GDM1 (cell line): Measurements from ENCODE around the gene ZBTB5.
"Not testable (repeated sequence)": the region's sequence is repeated elsewhere in the genome, so short reads cannot be mapped to it uniquely, and the experiment has no call there.

Experiments used
- DNase-seq: peaks from one replicate; lab custom pipeline; 2025; lab: John Stamatoyannopoulos, UW

ZBTB5 gene, protein sequence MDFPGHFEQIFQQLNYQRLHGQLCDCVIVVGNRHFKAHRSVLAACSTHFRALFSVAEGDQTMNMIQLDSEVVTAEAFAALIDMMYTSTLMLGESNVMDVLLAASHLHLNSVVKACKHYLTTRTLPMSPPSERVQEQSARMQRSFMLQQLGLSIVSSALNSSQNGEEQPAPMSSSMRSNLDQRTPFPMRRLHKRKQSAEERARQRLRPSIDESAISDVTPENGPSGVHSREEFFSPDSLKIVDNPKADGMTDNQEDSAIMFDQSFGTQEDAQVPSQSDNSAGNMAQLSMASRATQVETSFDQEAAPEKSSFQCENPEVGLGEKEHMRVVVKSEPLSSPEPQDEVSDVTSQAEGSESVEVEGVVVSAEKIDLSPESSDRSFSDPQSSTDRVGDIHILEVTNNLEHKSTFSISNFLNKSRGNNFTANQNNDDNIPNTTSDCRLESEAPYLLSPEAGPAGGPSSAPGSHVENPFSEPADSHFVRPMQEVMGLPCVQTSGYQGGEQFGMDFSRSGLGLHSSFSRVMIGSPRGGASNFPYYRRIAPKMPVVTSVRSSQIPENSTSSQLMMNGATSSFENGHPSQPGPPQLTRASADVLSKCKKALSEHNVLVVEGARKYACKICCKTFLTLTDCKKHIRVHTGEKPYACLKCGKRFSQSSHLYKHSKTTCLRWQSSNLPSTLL

DNA sequence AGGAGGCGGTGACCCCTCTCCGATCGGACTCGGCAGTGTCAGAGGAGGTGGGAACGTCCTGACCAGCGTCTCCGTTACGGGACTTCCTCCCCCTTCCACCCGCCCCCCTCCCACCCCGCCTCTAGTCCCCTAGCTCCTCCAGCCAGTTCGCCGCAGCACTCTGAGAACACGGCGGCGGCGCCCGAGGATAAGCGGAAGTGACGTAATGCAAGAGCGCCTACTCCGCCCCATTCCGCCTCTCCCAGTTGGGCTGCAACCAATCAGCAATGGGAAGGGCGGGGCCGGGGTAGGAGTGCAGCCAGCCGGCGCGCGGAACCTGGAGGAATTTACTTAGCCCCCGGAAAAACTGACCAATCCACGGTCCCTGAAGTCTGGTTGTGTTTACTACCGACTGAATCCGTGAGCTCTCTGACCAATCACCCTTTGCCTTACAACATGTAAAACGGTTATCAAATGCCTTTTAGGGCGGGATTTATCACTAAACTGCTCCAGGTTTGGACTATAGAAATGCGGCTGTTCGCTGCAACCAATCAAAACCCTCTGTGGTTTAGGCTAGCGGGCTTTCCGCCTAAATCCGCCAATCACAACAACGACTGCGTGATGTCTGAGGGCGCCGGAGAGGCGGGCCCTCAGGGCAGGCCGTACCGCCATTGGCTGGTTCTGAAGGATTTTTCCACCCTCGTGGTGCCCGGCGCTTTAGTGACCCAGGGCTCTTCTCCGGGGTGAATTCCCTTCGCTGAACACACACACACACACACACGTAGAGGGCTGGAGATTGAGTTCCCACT lies at the start of gene ZBTB5:
Gene ZBTB5, minus strand, starts transcription at position 202 of the 788 bp plus-strand sequence. CDS start 22,899 bp downstream, outside the sequence.
- DNase-seq = peak; percentile 100

DNA sequence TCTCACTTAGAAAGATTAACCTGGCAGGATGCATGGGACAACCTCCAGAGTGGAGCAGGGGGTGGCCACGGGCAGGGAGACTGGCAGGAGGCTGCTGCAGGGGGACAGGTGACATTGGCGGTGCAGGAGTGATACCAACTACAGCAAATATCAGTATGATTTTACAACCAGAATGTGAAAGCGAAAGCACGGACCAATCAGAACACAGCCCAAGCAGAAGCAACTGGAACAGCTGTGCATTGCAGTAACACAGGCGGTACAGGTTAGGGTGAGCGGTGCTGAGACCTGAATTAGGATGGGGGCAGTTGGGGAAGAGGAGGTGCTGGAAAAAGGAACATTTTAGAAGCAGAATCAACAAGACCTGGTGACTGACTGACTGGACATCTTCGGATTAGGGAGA lies 49.7 kb upstream of the ZBTB5 start:
- no peak for DNase-seq

DNA sequence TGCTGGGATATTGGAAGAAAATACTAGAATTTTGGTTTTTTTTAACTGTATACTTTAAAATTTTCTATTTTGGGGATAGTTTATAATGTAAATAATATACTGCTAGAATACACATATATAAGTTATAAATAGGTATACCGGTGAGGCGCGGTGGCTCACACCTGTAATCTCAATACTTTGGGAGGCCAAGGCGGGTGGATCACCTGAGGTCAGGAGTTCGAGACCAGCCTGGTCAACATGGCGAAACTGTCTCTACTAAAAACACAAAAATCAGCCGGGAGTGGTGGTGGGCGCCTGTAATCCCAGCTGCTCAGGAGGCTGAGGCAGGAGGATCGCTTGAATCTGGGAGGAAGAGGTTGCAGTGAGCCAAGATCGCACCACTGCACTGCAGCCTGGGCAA lies 49.2 kb upstream of the ZBTB5 start:
- DNase-seq = not testable (repeated sequence)

DNA sequence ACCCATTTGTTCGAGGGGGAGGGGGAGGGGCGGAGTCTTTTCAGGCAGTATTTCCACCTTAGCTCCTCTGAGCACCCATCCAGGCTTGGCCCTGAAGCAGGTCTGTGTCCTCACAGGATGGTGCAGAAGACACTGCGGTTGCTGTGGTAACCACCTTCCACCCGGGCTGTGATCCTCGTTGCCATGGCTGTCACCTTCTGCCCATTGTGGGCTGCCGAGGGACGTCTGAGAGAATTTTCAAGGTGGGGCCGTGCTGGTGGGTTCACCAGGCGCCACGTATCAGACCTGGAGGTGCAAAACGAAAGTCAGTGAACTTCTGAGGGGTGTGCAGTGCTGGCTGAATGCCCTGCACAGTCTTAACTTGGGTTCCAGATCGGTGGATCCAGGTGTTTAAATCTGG lies 47.2 kb upstream of the ZBTB5 start:
- DNase-seq = no peak

DNA sequence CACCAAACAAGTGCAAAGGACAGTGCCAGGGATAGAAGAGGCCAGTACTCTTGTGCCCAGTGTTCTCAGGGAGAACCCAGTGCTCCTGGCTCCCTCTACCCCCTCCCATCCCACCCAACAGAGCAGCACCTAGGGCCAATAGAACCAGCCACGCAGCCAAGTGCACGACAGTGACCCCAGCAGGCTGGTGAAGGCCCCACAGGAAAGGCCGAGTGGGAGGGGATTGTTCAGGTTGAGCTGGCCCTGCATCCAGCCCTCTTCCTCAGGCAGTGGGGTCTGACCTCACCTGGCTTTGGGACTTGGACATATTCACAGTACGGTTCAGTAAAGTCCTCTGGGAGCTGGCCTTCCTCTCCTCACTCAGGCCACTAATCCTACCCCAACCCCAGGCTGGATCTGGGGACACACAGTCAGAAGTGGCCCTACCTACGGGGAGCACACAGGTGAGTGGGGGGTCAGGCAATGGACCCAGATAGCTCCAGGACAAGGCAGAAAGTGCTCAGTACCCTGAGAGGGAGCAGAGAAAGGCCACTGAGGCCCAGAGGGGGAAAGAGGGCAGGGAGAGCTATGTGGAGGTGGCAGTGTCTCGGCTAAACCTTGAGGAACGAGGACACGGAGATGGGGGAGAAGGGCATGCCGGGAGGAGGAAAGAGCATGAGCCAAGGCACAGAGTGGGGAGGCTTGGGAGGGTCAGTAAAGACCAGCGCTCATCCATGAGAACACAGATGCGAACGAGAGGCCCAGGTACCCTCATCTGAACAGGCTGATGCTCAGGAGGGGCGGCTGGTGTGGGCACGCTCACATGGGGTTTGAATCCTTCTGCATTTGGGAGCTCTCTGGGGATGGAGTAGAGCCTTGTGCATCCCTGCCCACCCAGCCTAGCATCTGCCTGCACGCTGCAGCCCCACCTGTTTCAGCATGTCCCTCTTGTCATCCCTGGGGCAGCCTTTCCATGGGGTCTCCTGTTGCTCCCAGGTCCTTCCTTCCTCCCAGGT lies 46.1 kb upstream of the ZBTB5 start:
- no peak for DNase-seq

DNA sequence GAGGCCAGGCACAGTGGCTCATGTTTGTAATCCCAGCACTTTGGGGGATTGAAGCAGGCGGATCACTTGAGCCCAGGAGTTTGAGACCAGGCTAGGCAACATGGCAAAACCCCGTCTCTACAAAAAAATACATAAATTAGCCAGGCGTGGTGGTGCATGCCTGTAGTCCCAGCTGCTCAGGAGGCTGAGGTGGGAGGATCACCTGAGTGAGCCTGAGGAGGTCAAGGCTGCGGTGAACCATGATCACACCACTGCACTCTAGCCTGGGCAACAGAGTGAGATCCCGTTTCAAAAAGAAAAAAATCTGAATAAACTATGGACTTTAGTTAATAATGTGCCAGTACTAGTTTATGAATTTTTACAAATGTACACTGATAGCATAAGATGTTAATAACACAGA lies 44.8 kb upstream of the ZBTB5 start:
- DNase-seq = not testable (repeated sequence)

DNA sequence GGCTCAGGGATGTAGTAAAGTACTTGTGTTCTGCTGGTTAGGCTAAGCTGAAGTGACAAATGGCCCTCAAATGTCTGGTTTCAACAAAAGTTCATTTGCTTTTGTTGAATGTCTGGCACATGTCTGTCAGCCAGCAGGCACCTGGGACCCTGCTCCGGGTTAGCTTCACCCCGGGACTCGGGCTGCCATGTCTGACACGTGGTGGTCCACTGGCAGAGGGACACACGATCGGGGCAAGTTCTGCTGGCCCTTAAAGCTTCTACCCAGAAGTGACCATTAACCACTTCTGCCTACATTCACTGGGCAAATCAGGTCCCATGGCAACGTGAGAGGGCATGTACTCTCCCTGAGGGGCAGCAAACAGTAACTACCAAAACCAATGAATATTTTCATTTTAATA lies 44.3 kb upstream of the ZBTB5 start:
- DNase-seq = no peak

DNA sequence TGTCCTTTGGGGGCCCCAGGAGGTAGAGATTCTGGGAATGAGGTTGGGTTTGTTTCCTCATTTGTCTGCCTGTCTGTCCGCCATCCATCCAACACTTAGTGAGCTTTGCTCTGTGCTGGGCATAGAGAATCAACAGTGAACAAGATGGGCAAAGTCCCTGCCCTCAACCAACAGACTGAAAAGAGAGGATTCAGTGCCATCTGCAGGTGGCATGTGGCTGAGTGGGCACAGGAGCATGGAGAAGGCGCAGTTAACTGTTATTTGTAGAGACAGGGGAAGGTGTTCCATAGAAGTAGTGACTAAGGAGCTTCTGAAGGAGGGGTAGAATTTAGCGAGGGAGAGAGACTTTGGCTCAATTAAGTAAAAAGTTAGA lies 43.6 kb upstream of the ZBTB5 start:
- DNase-seq = no peak

DNA sequence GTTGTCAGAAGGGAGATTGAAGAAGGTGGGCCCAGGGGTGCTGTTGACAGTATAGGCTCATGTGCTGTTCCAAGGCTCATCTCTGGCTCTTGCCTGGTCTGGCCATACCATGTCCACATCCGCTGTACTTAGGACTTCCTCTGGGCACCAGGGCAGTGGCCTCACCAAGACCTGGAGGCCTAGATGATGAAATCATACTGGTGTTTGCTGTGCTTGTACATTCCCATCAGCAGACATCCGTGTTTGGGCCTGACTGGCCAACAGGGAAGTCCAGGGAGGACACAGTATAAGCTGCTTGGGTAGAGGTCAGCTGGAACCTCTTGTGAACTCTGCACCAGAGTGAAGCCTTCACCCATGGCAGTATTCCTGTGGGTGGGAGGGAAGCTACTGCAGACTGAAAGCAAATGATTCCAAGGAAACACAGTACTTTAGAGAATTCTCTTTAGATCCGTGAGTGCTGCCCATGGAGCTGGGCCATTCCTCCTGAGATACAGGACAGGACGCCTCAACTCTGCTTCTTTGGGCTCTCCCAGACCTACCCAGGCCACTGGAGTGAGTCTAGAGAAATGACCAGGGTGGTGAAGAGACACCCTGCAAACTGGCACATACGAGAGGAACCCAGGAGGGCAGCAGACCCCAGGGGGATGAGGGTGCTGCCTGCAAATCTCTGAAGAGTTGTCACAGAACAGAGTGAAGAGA lies 43.0 kb upstream of the ZBTB5 start:
- DNase-seq = no peak

DNA sequence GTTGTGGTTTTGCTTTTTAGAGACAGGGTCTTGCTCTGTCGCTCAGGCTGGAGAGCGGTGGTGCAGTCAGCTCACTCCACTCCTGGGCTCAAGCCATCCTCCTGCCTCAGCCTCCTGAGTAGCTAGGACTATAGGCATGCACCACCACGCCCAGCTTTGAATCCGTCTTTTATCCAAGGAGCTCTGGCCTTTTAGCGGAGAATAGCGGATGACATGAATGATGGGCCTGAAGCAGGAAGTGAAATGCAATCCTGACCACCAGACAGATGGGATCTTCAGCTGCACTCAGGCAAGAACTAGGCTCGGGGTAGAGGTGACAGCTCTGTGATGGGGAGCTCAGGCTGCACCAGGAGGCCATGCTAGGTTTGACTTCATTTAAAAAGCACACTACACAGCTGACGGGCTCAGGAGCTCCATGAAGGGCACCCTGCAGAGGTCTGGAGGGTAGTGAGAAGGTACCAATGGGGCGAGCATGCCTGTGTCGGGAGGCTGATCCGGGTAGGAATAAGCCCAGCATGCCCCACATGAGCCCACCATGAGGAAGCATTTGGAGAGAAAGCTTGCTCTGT lies 42.4 kb upstream of the ZBTB5 start:
- no peak for DNase-seq

DNA sequence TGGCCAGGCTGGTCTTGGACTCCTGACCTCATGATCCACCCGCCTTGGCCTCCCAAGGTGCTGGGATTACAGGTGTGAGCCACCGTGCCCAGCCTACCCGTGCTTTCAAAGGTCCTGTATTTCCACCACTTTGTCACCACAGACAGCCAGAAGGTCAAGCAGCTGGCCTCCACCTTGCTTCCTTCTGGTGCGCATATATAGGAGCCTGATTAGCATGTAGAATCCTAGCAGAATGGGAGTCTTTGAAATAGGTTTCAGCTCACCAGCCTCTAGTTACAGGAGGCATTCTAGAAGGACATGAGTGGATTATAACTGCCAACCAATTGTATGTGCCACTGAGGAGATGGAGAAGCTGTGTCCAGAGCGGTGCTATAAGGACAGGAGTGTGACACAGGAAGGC lies 39.4 kb upstream of the ZBTB5 start:
- DNase-seq = no peak

DNA sequence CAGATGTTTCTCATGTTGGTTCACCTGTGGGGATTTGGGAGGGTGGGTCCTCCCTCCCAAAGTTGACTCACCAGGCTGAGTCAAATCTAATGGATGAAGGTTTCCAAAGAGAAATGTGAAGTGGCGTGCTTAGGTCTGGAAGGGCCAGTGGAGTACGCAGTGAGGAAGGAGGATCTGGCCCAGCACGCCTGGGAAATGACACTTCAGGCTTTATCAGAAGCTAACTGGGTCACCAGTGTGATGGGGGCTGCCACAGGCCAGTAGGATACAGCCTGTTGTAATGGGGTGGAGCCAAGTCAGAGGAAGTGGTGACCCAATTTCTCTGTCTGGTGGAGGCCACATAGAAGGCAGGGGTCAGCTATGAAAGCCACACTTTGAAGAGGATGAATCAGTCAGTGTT lies 38.5 kb upstream of the ZBTB5 start:
- DNase-seq = no peak

DNA sequence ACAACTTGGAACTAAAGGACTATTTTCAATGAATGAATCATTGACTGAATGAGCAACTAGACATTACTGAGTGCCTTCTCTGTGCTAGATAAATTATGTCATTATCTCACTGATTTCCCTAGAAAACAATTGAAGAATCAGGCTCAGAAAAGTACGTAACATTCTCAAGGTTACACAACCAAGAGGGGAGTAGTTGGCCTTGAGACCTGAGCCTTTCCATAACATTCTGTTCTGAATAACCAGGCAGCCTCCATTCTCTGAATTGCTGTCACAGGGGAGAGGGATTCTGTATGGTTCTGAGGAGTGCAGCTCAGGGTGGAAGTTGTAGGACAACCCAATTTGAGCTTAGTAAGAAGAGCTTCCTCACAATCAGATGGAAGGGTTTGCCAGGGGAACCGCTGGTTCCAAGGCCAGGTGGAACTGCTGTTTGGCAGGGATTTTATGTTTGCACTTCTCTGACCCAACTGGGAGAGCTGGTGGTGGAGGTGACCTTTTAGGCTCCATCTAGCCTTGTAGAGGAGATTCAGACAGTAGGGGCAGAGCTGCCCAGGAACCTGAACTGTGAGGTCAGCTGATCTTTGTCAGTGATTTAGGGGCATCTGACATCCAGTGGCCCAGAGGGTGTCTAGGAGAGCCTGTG lies 36.8 kb upstream of the ZBTB5 start:
- no peak for DNase-seq

DNA sequence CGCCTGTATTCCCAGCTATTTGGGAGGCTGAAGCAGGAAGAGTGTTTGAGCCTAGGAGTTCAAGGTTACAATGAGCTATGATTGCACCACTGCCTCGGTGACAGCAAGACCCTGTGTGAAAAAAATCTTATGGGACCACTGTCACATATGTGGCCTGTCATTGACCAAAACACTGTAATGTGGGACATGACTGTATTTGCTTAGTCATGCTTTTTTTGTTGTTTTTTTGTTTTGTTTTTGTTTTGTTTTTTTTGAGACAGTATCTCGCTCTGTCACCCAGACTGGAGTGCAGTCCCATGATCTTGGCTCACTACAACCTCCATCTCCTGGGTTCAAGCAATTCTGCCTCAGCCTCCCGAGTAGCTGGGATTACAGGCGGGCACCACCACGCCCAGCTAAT lies 34.0 kb upstream of the ZBTB5 start:
- no peak for DNase-seq

DNA sequence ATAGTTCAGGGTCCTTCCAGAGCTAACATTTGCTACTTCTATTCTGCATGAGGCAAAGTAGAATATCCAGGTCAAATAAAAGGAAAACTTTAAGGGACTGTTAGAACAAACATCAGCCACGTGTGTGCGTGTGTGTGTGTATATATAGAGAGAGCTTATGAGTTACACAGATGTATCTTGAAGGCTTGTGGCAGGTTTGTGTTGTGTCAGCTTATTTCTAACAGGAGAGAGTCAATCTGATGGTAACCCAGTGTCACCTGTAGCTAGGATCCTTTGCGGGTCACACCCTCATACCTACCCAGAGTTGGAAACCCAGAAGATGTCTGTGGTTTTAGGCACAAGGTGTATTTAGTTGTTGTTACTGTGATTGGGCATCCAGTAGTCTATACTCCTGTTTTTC lies 33.2 kb upstream of the ZBTB5 start:
- DNase-seq = no peak

DNA sequence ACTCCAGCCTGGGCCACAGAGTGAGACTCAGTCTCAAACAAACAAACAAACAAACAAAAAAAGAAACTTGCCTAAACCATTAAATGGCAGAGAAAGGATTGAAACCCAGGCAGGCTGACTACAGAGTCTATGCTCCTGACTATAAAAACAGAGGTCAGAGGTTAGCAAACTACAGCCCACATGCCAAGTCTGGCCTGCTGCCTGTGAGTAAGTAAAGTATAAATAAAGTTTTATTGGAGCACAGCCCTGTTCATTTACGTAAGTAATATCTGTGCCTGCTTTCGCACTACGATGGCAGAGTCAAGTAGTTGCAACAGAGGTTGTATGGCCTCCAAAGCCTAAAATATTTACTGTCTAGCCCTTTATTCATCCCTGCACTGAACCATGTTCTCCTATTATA lies 32.1 kb upstream of the ZBTB5 start:
- no peak for DNase-seq

DNA sequence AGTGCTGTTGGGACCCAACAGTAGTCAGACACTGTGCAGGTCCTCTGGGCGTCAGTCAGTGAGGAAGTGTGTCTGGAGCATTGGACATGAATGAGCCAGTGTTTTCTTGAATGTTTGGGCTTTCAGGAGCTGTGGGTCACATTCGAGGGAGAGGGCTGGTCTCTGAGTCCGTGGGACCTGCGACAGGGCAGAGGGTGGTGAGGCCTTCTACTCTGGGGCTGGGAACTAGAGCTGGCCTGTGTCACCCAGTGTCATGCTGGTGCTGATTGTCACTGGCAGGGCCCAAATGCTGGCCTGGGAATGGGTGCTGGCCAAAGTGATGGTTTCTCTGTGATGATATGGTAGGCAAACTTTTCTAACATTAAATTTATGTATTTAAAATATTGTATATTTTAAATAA lies 30.8 kb upstream of the ZBTB5 start:
- no peak for DNase-seq

DNA sequence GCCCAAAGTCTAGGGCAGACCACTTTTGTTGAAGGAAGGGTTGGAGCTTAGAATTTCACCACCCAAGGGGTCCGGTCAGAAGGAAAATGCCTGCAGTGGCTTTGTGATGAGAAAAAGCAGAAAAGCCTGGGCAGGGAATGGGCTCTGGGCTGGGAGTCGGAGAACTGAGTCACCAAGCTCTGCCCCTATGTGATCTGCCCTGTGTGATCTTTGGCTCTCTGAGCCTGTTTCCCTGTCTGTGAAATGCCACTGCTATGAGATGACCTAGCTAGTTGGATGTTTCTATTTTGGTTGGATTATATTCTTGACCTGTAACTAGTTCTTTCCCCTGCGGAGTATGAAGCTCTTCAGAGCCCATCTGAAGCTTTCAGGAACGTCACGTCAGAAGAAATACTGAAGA lies 30.3 kb upstream of the ZBTB5 start:
- DNase-seq = no peak

DNA sequence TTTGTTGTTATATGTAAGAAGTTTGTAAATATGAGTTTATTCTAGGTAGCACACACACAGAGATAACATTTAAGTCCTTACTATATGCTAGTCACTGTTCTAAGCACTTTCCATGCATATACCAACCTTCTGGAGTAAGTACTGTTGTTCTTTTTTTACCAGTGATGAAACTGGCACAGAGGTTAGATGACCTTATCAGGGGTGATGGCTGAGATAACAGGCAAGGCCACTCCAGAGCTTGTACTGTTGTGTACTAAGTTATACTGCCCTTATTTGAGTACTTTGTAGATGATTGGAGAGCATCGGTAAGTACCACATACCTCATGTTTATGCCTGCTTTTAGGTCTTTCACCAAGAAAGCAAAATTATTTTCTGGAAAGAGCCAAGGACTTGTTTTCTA lies 26.7 kb upstream of the ZBTB5 start:
- no peak for DNase-seq
